T-helper 1 cell treated with Interleukin-12 subunit alpha and Interleukin-12 subunit beta and Interleukin-4 antibody, amounts not matched to agents 30 μg/mL and 1 μg/mL, for 36 hours (primary cell): Measurements from ENCODE around the gene FNDC3B.

Source experiments
- H3K27ac Mint-ChIP-seq: one replicate; pipeline ENCODE4 v1.8.0; 2021; ENCODE audit warnings: mild to moderate bottlenecking, mixed read lengths
- H3K27me3 Mint-ChIP-seq: one replicate; pipeline ENCODE4 v1.8.0; 2021; ENCODE audit warnings: low read depth, mixed read lengths
- H3K36me3 Mint-ChIP-seq: one replicate; pipeline ENCODE4 v1.8.0; 2021; ENCODE audit warnings: low read depth, mixed read lengths
- H3K4me1 Mint-ChIP-seq: one replicate; pipeline ENCODE4 v1.8.0; 2021; ENCODE audit warnings: low read depth, mixed read lengths
- H3K4me3 Mint-ChIP-seq: one replicate; pipeline ENCODE4 v1.8.0; 2021; ENCODE audit warnings: mild to moderate bottlenecking, moderate library complexity, mixed read lengths
- H3K9me3 Mint-ChIP-seq: one replicate; pipeline ENCODE4 v1.8.0; 2021; ENCODE audit warnings: mixed read lengths

The FNDC3B gene

DNA sequence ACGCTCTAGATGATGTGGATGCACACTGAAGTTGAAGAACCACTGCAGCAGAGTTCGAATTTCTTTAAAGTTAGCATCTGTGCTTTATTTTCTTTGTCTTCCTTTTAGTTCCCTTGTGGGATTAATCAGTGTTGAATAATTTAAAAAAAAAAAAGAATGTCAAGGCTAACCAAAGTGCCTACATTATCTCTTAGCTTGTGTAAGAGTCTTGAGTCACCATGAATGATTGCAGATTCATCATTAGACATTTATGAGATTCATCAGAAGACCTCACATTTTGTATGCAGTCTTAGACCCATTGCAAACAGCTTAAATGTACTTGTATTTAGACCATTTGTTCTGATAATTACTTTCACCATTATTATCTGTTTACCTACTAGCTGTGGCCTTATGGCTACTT is 182.2 kb downstream of the FNDC3B start:
- H3K9me3 Mint-ChIP-seq, result peaks cover 3% of the 10 kb centered on the region
- no peak overlapping the region for H3K4me3 Mint-ChIP-seq
- H3K27ac Mint-ChIP-seq, result no peak overlapping the region
- H3K27me3 Mint-ChIP-seq, result no peaks in the 10 kb centered on the region
- peaks cover 8% of the 10 kb centered on the region for H3K36me3 Mint-ChIP-seq
- peaks cover 5% of the 10 kb centered on the region for H3K4me1 Mint-ChIP-seq

DNA sequence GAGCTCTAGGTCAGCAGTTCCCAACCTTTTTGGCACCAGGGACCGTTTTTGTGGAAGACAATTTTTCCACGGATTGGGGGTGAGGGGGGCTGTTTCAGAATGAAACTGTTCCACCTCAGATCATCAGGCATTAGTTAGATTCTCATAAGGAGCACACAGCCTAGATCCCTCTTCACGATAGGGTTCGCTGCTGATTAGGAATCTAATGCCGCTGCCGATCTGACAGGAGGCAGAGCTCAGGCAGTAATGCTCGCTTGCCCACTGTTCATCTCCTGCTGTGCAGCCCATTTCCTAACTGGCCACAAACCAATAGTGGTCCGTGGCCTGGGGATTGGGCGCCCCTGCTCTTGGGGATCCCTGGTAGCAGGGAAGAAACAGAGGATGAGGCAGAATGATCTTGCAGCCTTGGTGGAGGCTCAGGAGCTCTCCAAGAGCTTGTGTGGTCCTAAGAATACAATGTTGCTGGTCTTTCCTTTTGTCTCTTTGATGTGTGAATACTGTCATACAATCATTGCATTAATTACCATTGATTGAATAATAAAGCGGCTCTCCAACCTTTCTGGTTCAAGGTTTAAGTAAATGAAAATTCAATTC is 183.2 kb downstream of the FNDC3B start:
- Mint-ChIP-seq H3K4me3 (no peak overlapping the region), H3K36me3 (peaks cover 10% of the 10 kb centered on the region), H3K9me3 (peaks cover 3% of the 10 kb centered on the region), H3K27ac (no peak overlapping the region), H3K4me1 (peaks cover 4% of the 10 kb centered on the region), H3K27me3 (no peaks in the 10 kb centered on the region)

DNA sequence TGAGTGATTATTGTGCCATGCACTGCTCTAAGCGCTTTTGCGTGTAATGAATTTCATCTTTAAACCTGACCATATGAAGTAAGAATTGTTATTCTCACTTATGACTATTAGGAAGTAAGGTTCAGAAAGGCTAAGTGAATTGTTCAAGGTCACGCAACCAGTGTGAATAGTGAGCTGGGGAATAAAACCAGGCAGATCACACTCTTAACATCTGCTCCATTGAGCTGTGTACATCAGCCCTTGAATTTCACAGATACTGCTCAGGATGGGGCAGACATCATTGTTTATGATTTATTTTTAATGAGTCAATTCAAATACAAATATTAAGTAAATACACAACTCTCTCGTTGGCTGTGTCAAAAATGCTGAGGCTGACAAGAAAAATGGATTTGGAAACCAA is 184.5 kb downstream of the FNDC3B start:
- Mint-ChIP-seq H3K9me3 (peaks cover 3% of the 10 kb centered on the region), H3K4me1 (peaks cover 2% of the 10 kb centered on the region), H3K36me3 (peaks cover 14% of the 10 kb centered on the region), H3K27me3 (no peaks in the 10 kb centered on the region), H3K4me3 (no peak overlapping the region), H3K27ac (no peak overlapping the region)

DNA sequence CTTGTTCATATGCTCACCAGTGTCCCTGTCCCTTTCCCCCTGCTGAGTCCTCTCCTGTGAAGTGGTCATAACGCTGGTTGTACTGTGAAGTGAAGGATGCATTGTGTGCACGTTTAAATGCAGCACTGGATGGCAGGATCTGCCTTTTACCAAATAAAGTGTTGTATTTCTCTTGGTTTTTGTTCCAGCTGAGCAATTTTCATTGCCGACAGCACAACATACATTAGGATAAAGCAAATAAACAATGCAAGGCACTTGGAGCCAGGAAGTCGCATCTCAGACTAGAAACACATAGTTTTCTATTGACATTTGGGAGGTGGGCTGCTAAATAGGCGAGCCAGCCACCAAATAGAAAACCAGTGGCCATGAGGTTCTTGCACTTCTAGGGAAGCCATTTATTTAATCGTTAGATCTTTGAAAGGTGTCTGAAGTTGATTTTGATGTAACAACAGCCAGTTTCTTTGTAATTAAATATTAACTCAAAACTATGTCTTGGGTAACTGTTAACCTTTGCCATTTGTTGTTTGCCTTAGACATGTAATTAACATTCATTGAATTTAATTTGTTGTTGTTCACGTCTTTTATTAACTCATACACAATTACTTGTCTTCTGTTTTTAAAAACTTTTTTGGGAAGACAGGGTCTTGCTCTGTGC is 185.3 kb downstream of the FNDC3B start:
- Mint-ChIP-seq H3K36me3 (peaks cover 14% of the 10 kb centered on the region), H3K4me3 (no peak overlapping the region), H3K27me3 (no peaks in the 10 kb centered on the region), H3K4me1 (peaks cover 2% of the 10 kb centered on the region), H3K9me3 (peaks cover 3% of the 10 kb centered on the region), H3K27ac (no peak overlapping the region)

DNA sequence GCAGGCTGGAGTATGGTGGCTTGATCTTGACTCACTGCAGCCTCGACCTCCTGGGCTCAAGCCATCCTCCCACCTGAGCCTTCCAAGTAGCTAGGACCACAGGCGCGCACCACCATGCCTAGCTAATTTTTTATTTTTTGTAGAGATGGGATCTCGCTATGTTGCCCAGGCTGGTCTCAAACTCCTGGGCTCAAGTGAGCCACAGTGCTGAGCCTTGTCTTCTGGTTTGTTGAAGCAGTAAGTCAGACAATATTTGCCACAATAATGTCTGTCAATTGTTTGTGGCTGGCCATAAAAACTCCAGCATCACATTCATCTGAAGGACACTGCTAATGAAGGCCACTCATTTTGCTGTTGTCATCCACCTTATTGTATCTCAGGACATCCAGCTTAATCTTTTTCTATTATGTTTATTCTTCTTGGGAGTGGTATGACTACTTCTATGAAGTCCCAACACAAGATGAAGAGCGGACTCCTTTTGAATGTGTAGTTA is 185.9 kb downstream of the FNDC3B start:
- no peak overlapping the region for H3K4me3 Mint-ChIP-seq
- H3K27me3 Mint-ChIP-seq, result no peaks in the 10 kb centered on the region
- H3K27ac Mint-ChIP-seq, result no peak overlapping the region
- peaks cover 2% of the 10 kb centered on the region for H3K4me1 Mint-ChIP-seq
- peaks cover 3% of the 10 kb centered on the region for H3K9me3 Mint-ChIP-seq
- H3K36me3 Mint-ChIP-seq, result peaks cover 14% of the 10 kb centered on the region

DNA sequence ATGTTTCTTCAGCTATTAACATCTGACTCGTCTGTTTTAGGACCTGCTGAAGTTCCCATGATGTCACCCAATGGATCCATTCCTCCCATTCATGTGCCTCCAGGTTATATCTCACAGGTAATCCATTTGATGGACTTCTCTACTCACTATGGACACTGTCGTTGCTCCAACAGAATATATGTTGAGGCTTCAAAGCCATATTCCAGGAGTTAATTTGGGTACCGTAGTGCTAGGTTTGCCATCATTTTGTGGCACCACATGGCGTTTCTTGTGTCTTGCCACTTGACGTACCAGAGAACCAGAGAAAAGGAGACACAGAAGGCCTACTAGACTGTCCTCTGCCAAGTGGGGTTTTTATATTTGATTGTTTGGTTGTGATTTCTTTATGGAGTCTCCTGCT is 187.5 kb downstream of the FNDC3B start:
- Mint-ChIP-seq H3K9me3 (peaks cover 3% of the 10 kb centered on the region), H3K36me3 (peaks cover 15% of the 10 kb centered on the region), H3K4me1 (peaks cover 2% of the 10 kb centered on the region), H3K27ac (no peak overlapping the region), H3K4me3 (no peak overlapping the region), H3K27me3 (no peaks in the 10 kb centered on the region)

DNA sequence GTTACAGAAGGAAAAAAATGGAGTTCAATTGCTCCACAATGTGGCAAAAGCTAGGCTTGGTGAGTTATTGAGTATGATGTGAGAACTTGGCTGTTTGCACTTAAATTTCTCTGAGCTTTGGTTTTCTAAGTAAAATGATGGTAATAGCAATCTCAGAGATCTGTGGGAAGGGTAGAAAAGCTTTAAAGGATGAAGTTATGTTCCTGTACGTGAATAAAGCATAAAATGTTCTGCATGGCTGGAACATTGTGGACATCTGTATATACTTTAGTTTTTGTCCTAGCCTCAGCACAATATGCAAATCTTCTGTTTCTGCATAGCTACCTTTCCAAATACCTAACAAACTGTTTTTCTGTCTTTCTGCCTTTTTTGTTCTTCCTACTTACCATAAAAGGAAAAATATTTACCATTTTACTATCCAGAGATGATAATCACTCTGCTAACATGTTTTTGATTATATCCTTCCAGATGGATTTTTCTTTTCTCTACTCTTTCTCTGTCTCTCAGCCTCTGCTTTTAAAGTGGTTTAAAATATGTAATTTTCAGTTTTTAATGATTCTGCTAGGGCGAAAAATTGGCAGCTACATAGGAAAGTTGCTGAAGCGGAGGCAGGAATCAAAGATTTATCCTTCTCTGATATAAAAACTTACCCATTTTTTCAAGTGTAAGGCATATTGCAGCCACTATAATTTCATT is 188.1 kb downstream of the FNDC3B start:
- Mint-ChIP-seq H3K36me3 (peaks cover 15% of the 10 kb centered on the region), H3K27ac (no peak overlapping the region), H3K4me3 (no peak overlapping the region), H3K4me1 (peaks cover 2% of the 10 kb centered on the region), H3K9me3 (peaks cover 3% of the 10 kb centered on the region), H3K27me3 (no peaks in the 10 kb centered on the region)

DNA sequence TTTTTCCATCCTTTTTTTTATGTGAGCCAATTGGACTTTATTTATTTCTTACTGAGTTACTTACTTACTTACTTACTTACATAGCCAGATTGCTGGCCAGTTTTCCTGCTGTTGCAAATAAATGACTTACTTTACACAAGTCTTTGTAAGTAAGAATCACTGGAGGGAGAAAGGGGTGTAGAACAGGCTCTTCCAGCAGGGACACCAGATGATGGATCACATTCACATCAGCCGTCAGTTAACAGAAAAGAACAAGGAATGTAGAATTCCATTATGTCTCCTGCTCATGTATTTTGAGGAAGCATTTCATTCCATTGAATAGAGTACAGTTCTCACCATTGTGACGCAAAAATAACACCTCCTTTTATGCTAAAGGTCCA is 188.6 kb downstream of the FNDC3B start:
- peaks cover 3% of the 10 kb centered on the region for H3K9me3 Mint-ChIP-seq
- H3K4me3 Mint-ChIP-seq, result no peak overlapping the region
- H3K36me3 Mint-ChIP-seq, result peaks cover 15% of the 10 kb centered on the region
- H3K27ac Mint-ChIP-seq, result no peak overlapping the region
- H3K27me3 Mint-ChIP-seq, result no peaks in the 10 kb centered on the region
- H3K4me1 Mint-ChIP-seq, result peaks cover 2% of the 10 kb centered on the region

DNA sequence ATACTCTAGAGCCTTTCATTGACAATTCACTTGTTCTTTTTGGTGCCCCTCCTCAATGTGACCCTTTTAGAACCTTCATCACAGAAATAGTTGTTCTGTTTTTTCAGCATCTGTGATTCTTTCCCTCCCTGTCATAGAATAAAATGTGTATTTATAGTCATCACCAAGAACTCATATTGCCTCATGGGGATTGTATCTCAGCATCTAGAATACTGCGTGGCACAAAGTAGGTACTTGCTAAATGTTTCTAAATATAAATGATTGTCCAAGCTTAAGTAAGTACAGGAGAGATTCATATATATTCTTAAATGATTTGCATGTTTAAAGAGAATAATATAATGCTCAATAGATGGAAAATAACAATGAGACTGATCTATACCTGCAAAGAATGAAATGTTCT is 190.1 kb downstream of the FNDC3B start:
- peaks cover 3% of the 10 kb centered on the region for H3K9me3 Mint-ChIP-seq
- no peak overlapping the region for H3K4me3 Mint-ChIP-seq
- H3K36me3 Mint-ChIP-seq, result peaks cover 14% of the 10 kb centered on the region
- no peaks in the 10 kb centered on the region for H3K27me3 Mint-ChIP-seq
- peaks cover under 1% of the 10 kb centered on the region for H3K4me1 Mint-ChIP-seq
- no peak overlapping the region for H3K27ac Mint-ChIP-seq

DNA sequence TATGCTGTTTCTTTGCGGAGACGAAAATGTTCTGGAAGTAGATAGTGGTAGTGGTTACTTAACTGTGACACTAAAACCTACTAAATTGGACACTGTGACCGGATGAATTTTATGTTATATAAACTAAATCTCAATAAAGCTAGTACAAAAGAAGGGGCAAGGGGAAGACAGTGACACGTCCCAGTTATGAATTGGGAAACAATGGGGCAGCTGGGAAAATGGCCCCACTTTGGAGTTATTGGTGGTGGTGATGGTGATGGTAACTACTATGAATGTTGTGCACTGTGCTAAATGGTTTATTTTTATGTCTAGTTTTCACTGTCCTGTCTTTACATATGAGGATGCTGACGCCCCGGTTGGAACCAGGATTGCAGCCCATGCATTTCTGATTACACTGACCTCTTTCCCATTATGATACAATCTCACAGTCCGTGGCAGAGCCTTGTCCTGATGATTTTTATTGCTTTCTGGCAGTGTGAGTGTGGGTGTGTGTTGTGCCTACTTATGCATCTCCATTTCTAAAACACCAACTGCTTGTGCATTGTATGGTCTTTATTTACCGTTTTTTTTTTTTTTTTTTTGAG is 192.0 kb downstream of the FNDC3B start:
- Mint-ChIP-seq H3K4me1 (no peaks in the 10 kb centered on the region), H3K27me3 (no peaks in the 10 kb centered on the region), H3K27ac (no peak overlapping the region), H3K9me3 (no peaks in the 10 kb centered on the region), H3K4me3 (no peak overlapping the region), H3K36me3 (peaks cover 10% of the 10 kb centered on the region)

DNA sequence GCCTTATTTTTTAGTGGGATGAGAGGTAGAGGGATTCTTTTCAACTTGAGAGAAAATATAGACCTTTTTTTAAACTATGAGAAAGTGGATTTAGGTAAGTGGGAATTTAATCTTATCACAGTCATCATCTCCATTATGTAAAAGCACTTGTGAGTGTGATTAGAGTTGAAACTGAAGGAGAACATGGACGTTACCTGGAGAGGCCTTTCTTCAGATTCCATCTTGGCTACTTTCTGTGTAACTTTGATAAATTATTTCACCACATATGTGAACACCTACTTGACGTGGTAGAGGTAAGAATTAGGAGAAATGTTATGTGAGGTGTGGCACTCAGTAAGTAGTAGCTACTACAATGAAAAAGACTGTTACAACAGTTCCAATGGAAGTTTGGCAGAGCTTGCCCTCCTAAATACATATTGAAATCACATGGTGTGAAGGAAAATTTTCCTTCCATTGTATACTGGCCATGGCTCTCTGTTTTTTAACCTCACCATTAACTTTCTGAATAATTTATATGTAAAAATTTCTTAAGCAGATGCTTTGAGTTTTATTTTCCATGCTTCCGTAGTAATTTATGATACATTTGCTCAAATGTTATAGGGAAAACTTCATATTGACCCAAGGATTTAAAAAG is 193.3 kb downstream of the FNDC3B start:
- no peaks in the 10 kb centered on the region for H3K9me3 Mint-ChIP-seq
- peaks cover 8% of the 10 kb centered on the region for H3K36me3 Mint-ChIP-seq
- no peak overlapping the region for H3K27ac Mint-ChIP-seq
- H3K4me1 Mint-ChIP-seq, result no peaks in the 10 kb centered on the region
- no peaks in the 10 kb centered on the region for H3K27me3 Mint-ChIP-seq
- no peak overlapping the region for H3K4me3 Mint-ChIP-seq

DNA sequence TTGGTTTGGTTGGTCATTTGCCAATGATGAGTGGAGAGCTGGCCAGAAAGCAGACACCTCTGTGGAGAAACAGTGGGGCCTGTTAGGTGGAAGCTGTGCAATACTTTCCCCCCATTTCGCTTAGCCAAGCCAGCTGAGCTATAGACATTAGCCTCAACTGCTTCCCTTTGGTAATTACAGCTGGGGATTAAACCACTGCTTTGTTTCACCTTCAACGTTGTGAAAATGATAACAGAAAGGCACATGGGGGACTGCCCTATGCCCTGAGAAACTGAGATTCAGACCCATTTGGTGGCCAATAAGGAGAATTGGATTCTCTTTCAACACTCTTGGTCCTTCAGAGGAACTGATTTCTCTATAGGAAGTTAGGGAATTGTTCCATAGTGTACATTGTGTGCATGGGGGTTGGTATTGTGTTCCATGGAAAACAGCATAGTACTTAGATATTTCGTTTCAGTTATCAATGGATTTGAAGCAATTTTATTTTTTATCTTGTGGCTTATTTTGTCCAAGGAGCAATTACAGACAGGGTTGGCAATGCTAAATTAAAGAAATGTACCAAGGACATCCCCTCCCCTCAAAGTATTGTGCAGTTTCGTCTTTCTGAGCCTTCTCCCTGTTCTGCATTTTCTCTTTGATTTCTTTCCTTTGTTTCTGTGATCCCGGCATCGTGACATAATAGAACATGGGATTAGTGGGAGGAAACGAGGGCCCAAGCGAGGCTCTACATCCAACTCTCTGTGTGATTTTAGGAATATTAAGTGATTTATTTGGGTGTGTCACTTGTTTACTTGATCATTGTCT is 194.3 kb downstream of the FNDC3B start:
- H3K36me3 Mint-ChIP-seq, result peaks cover 5% of the 10 kb centered on the region
- H3K27ac Mint-ChIP-seq, result no peak overlapping the region
- no peaks in the 10 kb centered on the region for H3K4me1 Mint-ChIP-seq
- no peak overlapping the region for H3K4me3 Mint-ChIP-seq
- no peaks in the 10 kb centered on the region for H3K27me3 Mint-ChIP-seq
- no peaks in the 10 kb centered on the region for H3K9me3 Mint-ChIP-seq

DNA sequence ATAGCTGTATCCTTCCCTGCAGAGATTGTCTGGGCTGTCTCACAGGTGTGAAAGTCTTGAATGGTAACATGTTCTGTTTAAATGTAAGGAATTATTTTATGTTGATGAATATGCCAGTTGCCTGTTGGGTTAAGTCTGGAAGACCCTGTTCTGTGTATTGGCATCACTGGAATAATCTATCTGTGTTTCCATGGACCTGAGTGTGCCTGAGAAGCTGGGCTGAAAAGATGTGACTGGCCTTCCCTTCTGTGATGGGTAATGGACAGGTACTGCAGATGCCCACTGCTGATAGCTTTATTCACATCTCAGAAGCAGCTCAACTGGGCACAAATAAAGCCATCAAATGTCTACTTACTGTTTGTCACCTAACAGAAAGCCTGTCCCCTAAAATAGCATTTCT is 196.3 kb downstream of the FNDC3B start:
- peaks cover 5% of the 10 kb centered on the region for H3K36me3 Mint-ChIP-seq
- H3K9me3 Mint-ChIP-seq, result peaks cover 3% of the 10 kb centered on the region
- H3K27ac Mint-ChIP-seq, result no peak overlapping the region
- H3K4me1 Mint-ChIP-seq, result no peaks in the 10 kb centered on the region
- H3K4me3 Mint-ChIP-seq, result no peak overlapping the region
- no peaks in the 10 kb centered on the region for H3K27me3 Mint-ChIP-seq
